Fibroblast of mammary gland (primary cell): ENCODE results near the gene HHATL.

ENCODE experiments used
- DNase-seq: peaks from one replicate; pipeline ENCODE4 v3.0.0-alpha.2; 2010; ENCODE audit warnings: low read depth
- H3K4me3 ChIP-seq: 2 replicates; pipeline ENCODE4 v1.5.1; 2011; ENCODE audit warnings: low read depth, mild to moderate bottlenecking, low read length, moderate library complexity; ENCODE audit not compliant: control insufficient read depth
- CTCF ChIP-seq: conservative IDR thresholded peaks from 2 replicates; pipeline ENCODE4 v1.5.1; 2011; ENCODE audit warnings: low read depth, low read length, inconsistent platforms; ENCODE audit not compliant: control insufficient read depth, insufficient read depth

The HHATL gene

GRCh38 chr3:42691816-42692666 is 10.6 kb downstream of the HHATL start:
- TF ChIP-seq CTCF: no peak
- no peak overlapping the region for H3K4me3 ChIP-seq
- DNase-seq: no peak

- DNase-seq: no peak
- no peak overlapping the region for H3K4me3 ChIP-seq
- no peak for TF ChIP-seq CTCF
Observed at GRCh38 chr3:42690766-42691680, 11.6 kb downstream of the HHATL start.

- DNase-seq: no peak
- H3K4me3 ChIP-seq: no peak overlapping the region
- TF ChIP-seq CTCF: no peak
Observed at GRCh38 chr3:42690191-42690590, 12.4 kb downstream of the HHATL start.

GRCh38 chr3:42689421-42690014 is 13.1 kb downstream of the HHATL start:
- DNase-seq: no peak
- H3K4me3 ChIP-seq: no peak overlapping the region
- TF ChIP-seq CTCF: no peak

- TF ChIP-seq CTCF: no peak
- DNase-seq: no peak
- H3K4me3 ChIP-seq: no peak overlapping the region
Observed at GRCh38 chr3:42688487-42689420, 13.8 kb downstream of the HHATL start.
